GM19372 (cell line): ENCODE data around the gene EFHD2.
"Not testable (repeated sequence)": the region's sequence is repeated elsewhere in the genome, so short reads cannot be mapped to it uniquely, and the experiment has no call there.

Experiments used
- ATAC-seq: cut with Tn5 transposase; IDR thresholded peaks from one replicate; pipeline ENCODE4 v1.9.1; 2021; ENCODE audit warnings: mild to moderate bottlenecking, low read depth, moderate library complexity; ENCODE audit not compliant: unreplicated experiment

Gene EFHD2

GRCh38 chr1:15410884-15411245 is 1.2 kb downstream of the EFHD2 start:
- no peak for ATAC-seq

GRCh38 chr1:15411593-15412137 is 2.0 kb downstream of the EFHD2 start:
- peak; percentile 40 for ATAC-seq

DNA sequence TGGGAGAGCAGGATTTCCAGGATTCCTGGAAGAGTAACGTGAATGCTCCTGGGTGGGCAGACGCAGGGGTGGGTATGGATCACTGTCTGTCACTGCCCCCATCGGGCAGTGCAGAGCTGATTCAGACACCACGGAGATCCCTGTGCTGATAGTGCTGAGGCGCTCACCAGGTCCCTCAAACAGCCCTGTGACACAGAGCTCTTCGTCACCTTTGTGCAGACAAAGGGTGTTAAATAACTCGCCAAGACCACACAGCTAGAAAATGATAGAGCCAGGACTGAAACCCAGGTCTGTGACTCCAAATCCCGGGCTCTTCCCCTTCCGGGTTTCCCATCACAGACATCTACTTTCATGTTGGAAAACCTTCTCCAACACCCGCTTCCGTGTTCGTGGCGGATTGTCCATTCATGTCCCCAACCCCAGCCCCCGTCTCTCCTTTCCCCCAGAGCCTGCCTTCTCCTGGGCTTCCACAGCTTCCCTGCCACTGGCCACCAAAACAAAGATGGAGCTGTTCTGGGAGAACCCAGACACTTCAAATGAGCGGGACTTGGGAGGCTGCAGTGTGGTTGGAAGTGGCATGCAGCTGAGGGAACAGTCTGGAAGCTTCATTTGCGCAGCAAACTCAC is 2.6 kb downstream of the EFHD2 start:
- no peak for ATAC-seq

DNA sequence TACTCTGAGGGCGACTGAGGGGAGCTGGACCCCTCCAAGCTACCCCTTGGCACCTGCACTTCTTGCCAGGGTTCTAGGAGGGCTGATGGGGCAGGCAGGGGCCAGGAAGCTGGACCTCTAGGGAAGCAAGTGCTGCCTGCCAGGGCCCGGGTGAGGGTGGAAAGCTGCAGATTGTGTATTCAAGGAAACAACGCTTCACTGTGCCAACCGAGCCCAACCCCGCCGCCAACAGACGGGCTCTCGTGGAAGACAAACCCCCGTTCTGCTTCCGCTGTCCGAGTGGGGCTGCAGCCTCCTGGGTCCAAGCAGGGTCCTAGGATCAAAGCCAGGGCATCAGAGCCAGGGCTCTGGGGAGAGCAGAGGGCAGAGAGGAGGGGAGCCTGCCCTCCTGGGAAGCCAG is 3.2 kb downstream of the EFHD2 start:
- no peak for ATAC-seq

DNA sequence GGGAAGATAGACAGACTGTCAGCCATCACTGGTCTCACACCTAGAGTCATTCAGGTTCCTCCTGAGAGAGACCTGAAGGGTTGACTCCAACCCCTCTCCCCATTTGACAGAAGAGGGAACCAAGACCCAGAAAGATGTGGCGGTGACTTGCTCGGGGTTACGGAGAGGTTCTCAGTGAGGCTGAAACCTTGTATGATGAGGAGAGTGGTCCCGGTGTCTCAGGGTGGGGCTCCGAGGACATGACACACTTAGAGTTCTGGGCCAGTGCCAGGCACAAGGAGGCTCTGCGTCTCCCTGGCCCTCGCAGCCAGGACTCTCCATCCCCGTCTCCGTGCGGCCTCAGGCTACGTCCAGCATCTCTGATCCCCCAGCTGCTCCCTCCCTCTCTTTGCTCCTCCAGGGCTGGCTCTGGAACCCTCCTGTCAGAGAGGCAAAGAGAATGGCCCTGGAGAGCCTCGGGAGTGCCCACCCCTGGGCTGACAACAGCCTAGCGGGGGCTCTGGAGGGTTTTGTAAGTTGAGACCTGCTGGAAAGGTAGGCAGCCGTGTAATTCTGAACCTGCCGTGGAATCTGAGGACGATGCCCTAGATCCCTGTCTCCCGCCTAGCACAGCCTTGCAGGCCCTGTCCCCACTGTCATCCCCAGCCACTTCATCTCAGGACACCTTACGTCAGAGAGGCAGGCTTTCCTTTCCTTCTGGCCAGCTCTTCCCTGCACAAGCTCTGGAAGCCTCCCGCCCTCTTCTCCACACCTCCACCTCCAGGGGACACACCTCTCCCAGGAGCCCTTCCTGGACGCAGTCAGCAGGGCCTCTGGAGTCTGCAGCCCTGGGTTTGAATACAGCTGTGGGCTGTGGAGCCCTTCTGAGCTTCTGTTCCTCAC is 4.1 kb downstream of the EFHD2 start:
- ATAC-seq: no peak

GRCh38 chr1:15414445-15414983 is 4.8 kb downstream of the EFHD2 start:
- no peak for ATAC-seq

GRCh38 chr1:15417059-15417934 is 7.6 kb downstream of the EFHD2 start:
- no peak for ATAC-seq

DNA sequence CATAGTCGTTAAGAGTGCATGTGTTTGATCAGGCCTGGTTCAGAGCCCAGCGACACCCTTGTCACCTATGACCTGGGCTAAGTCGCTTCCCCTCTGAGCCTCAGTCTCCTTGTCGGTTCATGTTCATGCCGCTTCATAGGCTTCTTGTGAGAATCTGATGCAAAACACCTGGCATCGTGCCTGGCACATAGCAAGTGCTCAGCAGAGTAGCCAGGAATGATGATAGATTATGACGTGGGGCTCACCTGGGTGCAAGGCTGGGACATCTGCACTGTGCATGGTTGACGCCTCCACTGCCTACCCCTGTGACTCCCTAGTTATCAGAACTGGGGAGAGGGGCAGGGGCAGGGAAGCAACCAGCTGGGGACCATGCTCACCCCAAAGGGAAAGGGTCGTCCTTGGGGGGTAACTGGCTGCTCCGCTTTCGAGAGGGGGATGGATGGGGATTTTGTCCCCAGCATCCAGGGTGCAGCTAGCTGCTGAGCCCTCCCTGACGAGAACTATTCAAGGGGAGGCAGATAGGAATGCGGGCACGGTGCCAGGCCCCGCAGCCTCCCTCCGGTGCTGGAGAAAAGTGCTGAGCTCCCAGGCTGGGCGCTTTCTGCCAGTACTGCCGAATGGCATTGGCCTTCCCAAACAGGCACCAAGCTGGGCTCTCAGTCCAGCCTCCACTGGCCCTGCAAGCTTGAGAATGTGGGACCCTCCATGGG is 9.3 kb downstream of the EFHD2 start:
- ATAC-seq: no peak

- ATAC-seq: no peak
These were observed 11.3 kb downstream of the EFHD2 start for GRCh38 chr1:15420853-15421465.

- ATAC-seq: no peak
These were observed 13.2 kb downstream of the EFHD2 start for GRCh38 chr1:15422871-15423270.

GRCh38 chr1:15423355-15424077 is 13.8 kb downstream of the EFHD2 start:
- no peak for ATAC-seq

DNA sequence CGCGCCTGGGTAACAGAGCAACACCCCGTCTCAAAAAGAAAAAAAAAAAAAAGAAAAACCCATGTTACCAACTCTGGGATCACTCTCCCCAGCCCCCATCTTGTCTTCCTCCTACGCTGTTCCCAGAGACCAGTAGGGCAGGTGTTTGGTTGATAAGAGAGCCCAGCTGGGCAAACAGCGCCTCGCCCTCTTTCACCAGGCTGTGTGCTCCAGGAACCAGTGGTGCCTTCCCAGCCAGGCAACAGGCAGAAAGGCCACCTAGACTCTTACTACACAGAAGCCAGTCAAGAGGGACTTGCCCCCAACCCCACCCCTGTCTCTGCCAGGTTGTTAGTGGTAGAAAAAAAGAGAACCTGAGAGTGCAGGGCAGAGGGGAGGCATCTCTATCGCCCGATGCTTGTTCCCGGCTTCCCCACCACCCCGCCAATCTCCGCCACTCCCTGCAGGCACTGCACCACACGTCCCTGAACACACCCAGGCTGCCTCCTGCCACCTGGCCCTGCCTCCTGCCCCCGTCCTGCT is 14.5 kb downstream of the EFHD2 start:
- no peak for ATAC-seq

- ATAC-seq: no peak
These were observed 15.3 kb downstream of the EFHD2 start for GRCh38 chr1:15424981-15425380.

DNA sequence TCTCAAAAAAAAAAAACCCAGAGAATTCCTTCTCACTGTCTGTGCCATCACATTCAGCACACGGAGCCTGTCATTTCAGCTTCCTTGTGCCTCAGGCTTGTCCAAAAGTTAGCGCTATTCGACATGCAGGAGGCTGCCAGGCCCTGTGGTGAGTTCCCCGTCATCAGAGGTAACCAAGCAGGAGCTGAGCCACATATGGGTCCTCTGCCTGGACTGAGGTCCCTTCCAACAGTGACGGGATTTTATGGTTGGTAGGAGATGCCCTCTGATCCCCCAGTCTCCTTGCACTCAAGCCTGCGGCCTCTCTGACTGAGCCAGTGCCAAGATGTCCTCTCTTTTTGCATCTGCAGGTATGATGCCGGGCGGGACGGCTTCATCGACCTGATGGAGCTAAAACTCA is 15.8 kb downstream of the EFHD2 start:
- ATAC-seq: no peak

DNA sequence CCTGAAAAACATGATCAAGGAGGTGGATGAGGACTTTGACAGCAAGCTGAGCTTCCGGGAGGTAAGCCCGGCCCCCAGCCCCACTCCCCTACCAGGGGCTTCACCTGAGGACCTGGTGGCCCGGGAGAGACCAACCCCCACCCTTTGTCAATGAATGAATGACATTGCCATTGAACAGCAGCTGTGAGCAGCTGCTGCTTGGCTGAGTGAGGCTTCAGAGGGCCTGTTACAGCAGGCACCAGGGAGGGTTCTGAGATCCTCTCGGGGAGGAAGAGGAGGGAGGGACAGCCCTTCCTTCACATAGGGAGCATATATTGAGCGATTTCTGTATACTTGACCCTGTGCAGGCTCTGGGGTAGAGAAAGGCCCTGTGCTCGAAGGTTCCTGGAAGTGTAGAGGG is 16.3 kb downstream of the EFHD2 start:
- ATAC-seq: no peak

DNA sequence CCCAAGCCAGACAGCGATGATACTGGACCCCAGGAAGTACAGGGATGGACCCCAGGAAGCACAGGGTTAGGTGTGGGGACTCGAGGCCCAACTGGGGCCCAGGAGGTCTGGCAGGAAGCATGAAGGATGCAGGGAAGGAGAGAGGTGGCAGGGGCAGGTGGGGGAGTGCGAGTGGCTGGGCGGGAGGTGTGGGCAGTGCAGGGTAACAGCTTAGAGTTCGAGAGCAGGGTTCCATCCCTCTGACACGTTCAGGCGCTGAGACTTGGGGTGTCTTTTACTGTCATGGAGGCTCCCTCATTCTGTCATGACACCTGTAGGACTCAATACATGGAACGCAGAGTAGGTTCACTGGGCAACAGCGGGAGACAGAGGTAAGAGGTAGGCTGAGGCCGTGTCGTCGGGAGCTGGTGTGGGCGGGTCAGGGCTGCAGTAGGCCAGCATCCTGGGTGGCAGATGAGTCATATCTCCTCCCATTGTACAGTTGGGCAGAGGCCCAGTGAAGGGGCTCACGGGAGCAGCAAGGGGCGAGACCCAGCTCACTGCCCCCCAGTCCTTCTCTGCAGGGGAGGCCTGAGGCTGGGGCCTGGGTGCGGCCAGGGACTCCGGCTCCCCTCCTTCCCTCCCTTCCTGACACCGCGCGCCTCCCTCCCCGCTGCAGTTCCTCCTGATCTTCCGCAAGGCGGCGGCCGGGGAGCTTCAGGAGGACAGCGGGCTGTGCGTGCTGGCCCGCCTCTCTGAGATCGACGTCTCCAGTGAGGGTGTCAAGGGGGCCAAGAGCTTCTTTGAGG is 17.0 kb downstream of the EFHD2 start:
- no peak for ATAC-seq

- ATAC-seq: no peak
These were observed 17.6 kb downstream of the EFHD2 start for GRCh38 chr1:15427280-15427666.

GRCh38 chr1:15428252-15428651 is 18.6 kb downstream of the EFHD2 start:
- ATAC-seq: not testable (repeated sequence)
